Immature natural killer cell (primary cell): ENCODE data around the gene PRKAR2B. TPM values are rescaled to one million over a fixed set of nuclear protein-coding genes. Genes with fewer than 3 reads are reported as not detected.

Experiments
- DNase-seq, 3 donors: peaks; one replicate each; pipeline ENCODE4 v3.0.0; 2022; ENCODE audit warnings: mixed read lengths in 1 of 3
- H3K27ac Mint-ChIP-seq, 6 donors: one replicate each; pipeline ENCODE4 v1.8.0; 2020; ENCODE audit warnings: mixed read lengths in 6 of 6, mild to moderate bottlenecking in 5 of 6, inconsistent platforms in 4 of 6, moderate library complexity in 3 of 6
- H3K27me3 Mint-ChIP-seq, 3 donors: one replicate each; pipeline ENCODE4 v1.8.0; 2020 to 2021; ENCODE audit warnings: low read depth in 3 of 3, mild to moderate bottlenecking in 3 of 3, mixed read lengths in 3 of 3, moderate library complexity in 3 of 3, inconsistent platforms in 1 of 3
- H3K36me3 Mint-ChIP-seq, 3 donors: one replicate each; pipeline ENCODE4 v1.8.0; 2020; ENCODE audit warnings: mixed read lengths in 3 of 3, inconsistent platforms in 2 of 3, mild to moderate bottlenecking in 2 of 3
- H3K4me1 Mint-ChIP-seq, 2 donors: one replicate each; pipeline ENCODE4 v1.8.0; 2020; ENCODE audit warnings: inconsistent platforms in 2 of 2, mild to moderate bottlenecking in 2 of 2, mixed read lengths in 2 of 2, moderate library complexity in 1 of 2
- H3K4me3 Mint-ChIP-seq, 5 donors: one replicate each; pipeline ENCODE4 v1.8.0; 2020; ENCODE audit warnings: mild to moderate bottlenecking in 5 of 5, mixed read lengths in 5 of 5, inconsistent platforms in 3 of 5, moderate library complexity in 3 of 5
- H3K9me3 Mint-ChIP-seq, 6 donors: one replicate each; pipeline ENCODE4 v1.8.0; 2020; ENCODE audit warnings: mild to moderate bottlenecking in 6 of 6, mixed read lengths in 6 of 6, inconsistent platforms in 4 of 6, moderate library complexity in 3 of 6
- polyA plus RNA-seq, 3 donors: library from polyadenylated mRNA; unstranded; fragments of 300-500 nt; fragmentation: Illumina TruSeq; gene quantifications; one replicate each; pipeline ENCODE4 v1.2.3, GENCODE V29; 2021

Gene PRKAR2B
- polyA plus RNA-seq, 3 donors from 2014 or later, result 0.74 to 5.9 (median 1.7) TPM

DNA sequence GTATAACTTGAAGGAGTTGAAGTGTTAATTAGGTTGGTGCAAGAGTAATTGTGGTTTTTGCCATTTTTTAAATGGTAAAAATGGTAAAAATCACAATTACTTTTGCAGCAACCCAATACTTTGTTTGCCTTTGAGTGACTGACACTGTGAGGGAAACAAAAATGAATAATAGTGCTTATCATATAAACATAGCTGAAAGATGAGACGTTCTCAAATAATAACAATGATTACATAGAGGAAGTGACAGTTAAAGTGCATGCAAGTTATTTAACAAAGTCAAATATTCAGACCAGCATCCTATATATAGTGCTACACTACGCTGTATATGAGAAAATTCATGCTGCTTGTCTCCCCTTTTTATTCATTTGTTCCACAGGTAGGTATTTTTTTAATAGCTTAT lies 119.6 kb downstream of the PRKAR2B start:
- Mint-ChIP-seq H3K4me1 (peaks cover 15 to 23% of the 10 kb centered on the region in 2 donors), H3K36me3 (no peaks in the 10 kb centered on the region), H3K27me3 (peaks cover 9 to 16% (median 11%) of the 10 kb centered on the region in 3 donors), H3K27ac (peak overlapping the region in 1 of 6 donors; percentile 51), H3K9me3 (no peaks in the 10 kb centered on the region), H3K4me3 (no peak overlapping the region)
- DNase-seq, result no peak

DNA sequence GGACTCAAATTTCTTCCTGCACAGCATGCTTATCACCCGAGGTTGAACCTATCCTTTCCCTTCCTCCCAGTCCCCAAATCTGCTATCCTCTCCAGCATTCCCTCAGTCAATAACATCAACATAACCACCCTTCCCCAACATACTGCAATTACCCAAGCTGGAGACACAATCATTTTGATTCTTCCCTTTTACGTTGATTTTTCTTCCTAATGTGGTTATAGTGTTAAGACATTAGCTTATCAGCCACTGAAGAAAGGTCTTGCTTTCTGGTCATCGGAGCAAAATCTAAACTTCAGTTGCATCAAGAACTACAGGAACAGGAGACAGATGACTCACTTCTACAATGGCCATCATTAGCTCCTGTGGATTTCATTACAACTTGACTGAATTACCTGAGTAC lies 120.8 kb downstream of the PRKAR2B start:
- no peaks in the 10 kb centered on the region for H3K36me3 Mint-ChIP-seq
- H3K27ac Mint-ChIP-seq, result no peak overlapping the region
- no peak overlapping the region for H3K4me3 Mint-ChIP-seq
- no peaks in the 10 kb centered on the region for H3K9me3 Mint-ChIP-seq
- peaks cover 21 to 30% of the 10 kb centered on the region in 2 donors for H3K4me1 Mint-ChIP-seq
- peaks cover 14 to 23% (median 17%) of the 10 kb centered on the region in 3 donors for H3K27me3 Mint-ChIP-seq
- no peak for DNase-seq

DNA sequence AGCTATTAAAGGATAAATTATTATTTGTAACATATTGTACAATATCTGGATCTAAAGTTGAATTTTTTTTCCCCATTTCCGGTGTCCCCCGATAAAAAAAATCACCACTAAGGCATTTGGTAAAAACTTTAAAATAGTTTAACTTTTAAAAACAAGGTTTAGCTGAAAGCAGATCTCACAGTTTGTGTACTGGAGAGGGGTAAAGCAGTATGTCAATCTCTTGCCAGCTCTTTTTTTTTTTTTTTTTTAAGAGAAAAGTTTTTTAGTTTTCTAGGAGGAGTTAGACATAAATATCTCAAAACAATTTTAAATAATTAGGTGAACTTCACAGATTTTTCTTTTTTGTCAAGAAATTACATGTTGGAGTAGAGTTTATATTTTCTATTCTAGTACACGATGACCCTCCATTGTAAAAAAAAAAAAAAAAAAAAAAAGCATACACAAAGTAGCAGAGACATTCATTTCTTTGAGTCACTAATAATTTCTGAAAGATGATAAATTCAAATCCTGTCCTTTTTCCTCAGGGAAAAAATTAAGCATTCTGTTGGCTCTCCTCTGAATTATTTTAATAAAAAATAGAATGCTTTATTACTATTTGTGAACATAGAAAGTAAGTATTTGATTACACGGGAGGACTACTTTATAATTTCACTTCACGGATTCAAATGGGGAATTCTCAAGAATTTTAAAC lies 122.4 kb downstream of the PRKAR2B start:
- H3K36me3 Mint-ChIP-seq, result no peaks in the 10 kb centered on the region
- no peaks in the 10 kb centered on the region for H3K9me3 Mint-ChIP-seq
- peaks cover 14 to 26% (median 23%) of the 10 kb centered on the region in 3 donors for H3K27me3 Mint-ChIP-seq
- no peak for DNase-seq
- peak overlapping the region; percentile 97 to 100 (median 99) for H3K27ac Mint-ChIP-seq
- peak overlapping the region; percentile 91 to 100 (median 96) for H3K4me3 Mint-ChIP-seq
- peaks cover 32 to 44% of the 10 kb centered on the region in 2 donors for H3K4me1 Mint-ChIP-seq

DNA sequence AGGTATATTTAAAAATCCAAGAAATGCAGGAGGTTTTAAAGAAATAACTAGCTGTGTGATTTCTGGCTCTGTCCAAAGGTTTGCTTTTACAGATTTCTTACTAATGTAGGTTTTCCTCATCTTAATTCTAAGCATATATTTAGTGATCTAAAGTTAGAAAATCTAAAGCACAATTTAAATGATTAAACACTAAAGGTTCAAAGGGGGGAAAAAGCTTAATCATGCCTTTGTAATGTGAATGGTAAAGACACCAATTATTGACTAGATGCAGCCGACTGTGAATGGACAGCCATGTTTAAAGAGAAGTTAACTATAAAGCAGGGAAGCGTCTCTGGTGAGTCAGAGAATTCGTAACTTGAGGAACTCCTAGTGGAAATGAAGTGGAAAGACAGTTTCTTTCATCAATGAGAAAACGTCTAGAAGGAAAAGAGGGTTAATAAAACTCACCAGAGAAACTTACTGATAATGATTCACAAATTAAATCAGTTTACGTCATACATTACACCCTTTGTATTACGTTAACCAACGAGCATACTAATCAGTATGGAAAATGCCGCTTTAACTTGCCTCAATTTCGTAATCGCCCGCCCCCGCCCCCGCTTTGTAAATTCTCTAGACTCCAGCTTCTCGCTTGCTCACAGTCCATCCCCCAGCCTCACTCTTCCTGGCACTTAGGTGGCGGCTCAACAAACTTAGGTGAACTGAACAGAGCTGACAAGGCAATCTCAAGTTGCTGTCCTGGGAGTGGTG lies 123.2 kb downstream of the PRKAR2B start:
- no peaks in the 10 kb centered on the region for H3K9me3 Mint-ChIP-seq
- peaks cover 33 to 51% of the 10 kb centered on the region in 2 donors for H3K4me1 Mint-ChIP-seq
- no peaks in the 10 kb centered on the region for H3K36me3 Mint-ChIP-seq
- peaks cover 14 to 26% (median 23%) of the 10 kb centered on the region in 3 donors for H3K27me3 Mint-ChIP-seq
- peak overlapping the region; percentile 91 to 100 (median 96) for H3K4me3 Mint-ChIP-seq
- H3K27ac Mint-ChIP-seq, result peak overlapping the region; percentile 97 to 100 (median 99)
- DNase-seq, result no peak

DNA sequence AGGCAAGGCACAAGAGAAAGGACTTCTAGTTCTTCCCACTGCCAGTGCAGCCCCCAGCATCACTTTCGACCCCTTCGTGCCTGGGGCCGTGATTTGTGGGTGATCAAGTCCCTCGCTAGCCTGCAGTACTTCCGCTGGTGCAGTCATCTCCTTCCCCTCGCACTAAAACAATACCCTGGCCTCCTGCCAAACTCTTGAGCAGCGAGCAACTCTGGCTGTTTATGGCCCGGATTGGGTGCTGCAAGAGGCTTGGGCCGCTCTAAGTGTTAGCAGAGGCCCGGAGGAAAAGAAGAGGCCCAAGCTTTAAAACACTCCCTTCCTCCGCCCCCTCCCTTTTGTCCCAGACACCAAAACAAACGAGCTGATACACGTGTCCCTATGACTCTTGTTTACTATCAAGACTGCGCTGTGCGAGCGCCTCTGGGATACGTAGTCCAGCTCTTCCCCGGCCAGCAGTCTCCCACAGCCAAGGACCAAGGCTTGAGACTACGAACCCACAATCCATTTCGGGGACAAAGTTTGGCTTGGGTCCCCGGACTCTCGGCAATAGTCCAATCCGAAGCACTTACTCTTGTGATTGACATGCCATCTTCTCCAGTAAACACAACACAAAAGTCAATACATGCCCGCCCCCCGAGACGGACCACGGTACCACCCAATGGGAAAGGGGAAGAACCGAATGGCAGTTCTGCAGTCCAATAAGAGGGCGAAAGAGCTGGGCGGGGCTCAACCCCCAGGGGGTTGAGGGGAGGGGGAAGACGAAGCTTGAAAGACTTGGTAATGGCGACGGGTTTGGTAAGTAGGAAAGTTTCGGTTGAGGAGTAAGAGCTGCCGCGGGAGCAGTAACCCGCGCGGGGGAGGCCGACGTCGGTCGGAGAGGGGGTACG lies 124.0 kb downstream of the PRKAR2B start, which contains the start of gene HBP1:
TSS of gene HBP1 (plus strand) at position 771 of the 887 bp plus-strand sequence. CDS start 10,891 bp downstream, outside the sequence.
- Mint-ChIP-seq H3K9me3 (no peaks in the 10 kb centered on the region), H3K4me1 (peaks cover 41 to 59% of the 10 kb centered on the region in 2 donors), H3K36me3 (no peaks in the 10 kb centered on the region), H3K4me3 (peak within 1 kb of the TSS; percentile 91 to 100 (median 96)), H3K27me3 (peaks cover 14 to 26% (median 23%) of the 10 kb centered on the region in 3 donors), H3K27ac (peak within 1 kb of the TSS; percentile 97 to 100 (median 99))
- peak; percentile 99 for DNase-seq

DNA sequence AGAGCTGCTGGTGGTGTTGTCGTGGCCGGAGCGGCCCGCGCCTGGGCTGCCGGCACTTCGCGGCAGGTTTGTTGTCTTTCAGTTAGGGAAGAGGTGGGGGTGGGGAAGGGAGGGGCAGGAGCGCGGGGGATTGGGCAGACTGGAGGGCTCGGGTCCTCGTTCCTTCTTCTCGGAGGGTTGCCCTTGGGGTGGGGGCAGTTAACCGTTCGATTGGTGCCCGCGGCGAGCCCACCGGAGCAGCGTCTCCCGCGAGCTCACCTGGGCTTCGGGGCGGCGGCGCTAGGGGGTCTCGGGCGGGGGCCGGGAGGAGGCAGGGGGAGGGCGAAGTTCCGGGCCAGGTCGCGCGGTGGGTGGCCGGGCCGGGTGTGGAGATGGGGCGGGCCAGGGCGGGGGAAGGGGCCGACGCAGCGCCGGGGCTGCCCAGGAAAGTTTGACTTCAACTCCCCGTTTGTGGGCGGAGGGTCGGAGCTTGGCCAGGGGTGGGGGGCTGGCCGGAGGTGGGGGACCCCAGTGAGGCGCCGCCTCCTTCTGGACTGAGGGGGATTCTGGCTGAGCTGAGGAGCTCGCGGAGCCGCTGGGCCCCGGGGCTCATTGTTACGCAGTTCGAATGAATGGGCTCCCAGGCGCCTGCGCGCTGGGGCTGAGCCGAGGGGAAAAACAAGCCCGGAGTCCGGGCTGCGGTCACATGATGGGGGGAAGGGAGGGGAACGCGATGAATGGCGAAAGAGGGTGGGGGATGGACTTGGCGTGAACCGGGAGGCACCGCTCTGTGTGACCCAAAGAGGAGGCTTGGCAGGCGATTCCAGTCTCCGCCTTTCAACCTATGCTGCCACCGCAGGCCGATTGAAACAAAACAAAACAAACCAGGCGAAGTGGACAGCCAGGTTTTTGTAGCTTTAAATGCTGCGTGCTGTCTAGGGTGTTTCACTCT lies 124.9 kb downstream of the PRKAR2B start:
- Mint-ChIP-seq H3K4me1 (peaks cover 50 to 68% of the 10 kb centered on the region in 2 donors), H3K27me3 (peaks cover 14 to 23% (median 23%) of the 10 kb centered on the region in 3 donors), H3K36me3 (no peaks in the 10 kb centered on the region), H3K4me3 (peak overlapping the region; percentile 91 to 100 (median 96)), H3K9me3 (no peaks in the 10 kb centered on the region), H3K27ac (peak overlapping the region; percentile 97 to 100 (median 99))
- peak; percentile 87 to 91 (median 88) for DNase-seq

DNA sequence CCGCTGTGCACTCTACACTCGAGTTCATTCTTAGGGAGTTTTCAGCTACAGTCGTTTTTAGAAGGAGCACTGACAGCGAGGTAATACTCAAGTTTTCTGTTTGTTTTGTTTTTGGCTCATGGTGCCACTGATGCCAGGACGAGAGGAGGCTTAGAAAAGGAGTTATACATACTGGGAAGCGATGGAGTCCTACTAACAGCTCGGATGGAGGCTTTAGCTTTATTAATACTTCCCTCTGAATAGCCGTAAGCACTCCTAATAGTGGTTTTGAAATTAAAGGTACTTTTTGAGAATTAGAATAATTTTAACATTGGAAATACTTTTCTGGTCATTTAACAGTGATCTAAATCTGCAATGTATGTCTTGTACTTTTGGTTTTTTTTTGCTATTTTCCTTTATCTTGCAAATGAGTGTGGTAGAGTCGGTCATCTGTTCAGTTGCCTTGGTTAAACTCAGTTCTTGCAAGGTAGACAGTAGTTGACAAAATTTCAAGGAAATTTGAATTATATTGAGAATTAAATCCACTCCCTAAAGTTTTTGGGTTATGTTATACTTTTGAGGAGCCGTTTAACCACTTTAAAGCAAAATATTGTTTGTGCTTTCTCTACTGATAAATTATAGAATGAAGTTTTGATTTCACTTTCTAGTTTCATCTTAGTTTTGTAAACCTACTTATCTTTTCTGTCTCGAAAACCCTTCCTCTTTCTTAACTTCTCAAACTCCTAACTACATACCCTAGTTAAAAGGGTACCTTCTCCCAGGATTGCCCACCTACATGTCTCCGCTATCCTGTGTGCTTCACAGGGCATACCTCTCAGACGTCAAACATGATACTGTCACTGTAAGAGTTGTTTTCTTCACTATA lies 125.8 kb downstream of the PRKAR2B start:
- Mint-ChIP-seq H3K27me3 (peaks cover 14 to 23% (median 22%) of the 10 kb centered on the region in 3 donors), H3K27ac (peak overlapping the region; percentile 90 to 100 (median 96)), H3K4me1 (peaks cover 57 to 77% of the 10 kb centered on the region in 2 donors), H3K4me3 (peak overlapping the region; percentile 91 to 100 (median 96)), H3K36me3 (no peaks in the 10 kb centered on the region), H3K9me3 (no peaks in the 10 kb centered on the region)
- DNase-seq, result no peak

DNA sequence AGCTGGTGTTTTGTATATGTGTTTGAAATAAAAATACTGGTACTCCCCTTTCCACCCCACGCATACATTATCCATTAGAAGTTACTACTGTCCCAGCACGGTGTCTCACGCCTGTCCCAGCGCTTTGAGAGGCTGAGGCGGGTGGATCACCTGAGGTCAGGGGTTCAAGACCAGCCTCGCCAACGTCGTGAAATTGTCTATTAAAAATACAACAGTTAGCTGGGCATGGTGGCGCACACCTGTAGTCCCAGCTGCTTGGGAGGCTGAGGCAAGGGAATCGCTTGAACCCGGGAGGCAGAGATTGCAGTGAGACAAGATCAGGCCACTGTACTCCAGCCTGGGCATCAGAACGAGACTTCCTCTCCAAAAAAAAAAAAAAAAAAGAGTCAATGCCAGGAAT lies 127.0 kb downstream of the PRKAR2B start:
- H3K4me3 Mint-ChIP-seq, result peak overlapping the region; percentile 5 to 52 (median 23)
- DNase-seq, result no peak
- peak overlapping the region in 3 of 6 donors; percentile 4 to 49 (median 30) for H3K27ac Mint-ChIP-seq
- no peaks in the 10 kb centered on the region for H3K36me3 Mint-ChIP-seq
- H3K4me1 Mint-ChIP-seq, result peaks cover 62 to 82% of the 10 kb centered on the region in 2 donors
- H3K9me3 Mint-ChIP-seq, result no peaks in the 10 kb centered on the region
- H3K27me3 Mint-ChIP-seq, result peaks cover 14 to 22% (median 20%) of the 10 kb centered on the region in 3 donors

DNA sequence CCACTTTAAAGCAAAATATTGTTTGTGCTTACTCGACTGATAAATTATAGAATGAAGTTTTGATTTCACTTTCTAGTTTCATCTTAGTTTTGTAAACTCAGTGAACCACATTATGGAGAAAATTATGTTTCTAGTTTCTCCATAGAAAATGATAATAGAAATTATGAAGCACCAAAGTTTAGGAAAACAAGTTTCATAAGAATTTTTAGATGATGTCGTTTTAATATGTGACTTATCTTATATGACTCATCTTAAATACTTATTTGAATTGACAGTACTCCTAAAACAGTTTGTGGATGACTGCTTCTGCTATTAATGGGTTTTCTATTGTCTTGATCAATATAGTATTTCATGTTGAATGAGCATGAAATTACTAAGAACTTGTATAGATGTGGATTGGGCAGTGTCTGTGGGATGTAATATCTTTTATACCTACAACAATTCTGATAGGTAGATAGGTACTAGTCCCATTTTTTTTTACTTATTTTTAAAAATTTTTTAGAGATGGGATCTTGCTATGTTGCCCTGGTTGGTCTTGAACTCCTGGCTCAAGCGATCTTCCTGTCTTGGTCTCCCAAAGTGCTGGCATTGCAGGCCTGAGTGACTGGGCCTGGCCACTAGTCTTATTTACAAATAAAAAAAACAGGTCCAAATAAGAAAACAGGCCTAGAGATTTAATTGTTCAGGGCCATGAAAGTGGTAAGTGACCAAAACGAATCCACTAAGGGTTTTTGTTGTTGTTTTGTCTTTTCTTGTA lies 127.9 kb downstream of the PRKAR2B start:
- no peaks in the 10 kb centered on the region for H3K9me3 Mint-ChIP-seq
- no peaks in the 10 kb centered on the region for H3K36me3 Mint-ChIP-seq
- peaks cover 66 to 82% of the 10 kb centered on the region in 2 donors for H3K4me1 Mint-ChIP-seq
- H3K27me3 Mint-ChIP-seq, result peaks cover 14 to 25% (median 20%) of the 10 kb centered on the region in 3 donors
- H3K4me3 Mint-ChIP-seq, result no peak overlapping the region
- H3K27ac Mint-ChIP-seq, result peak overlapping the region in 1 of 6 donors; percentile 11
- DNase-seq, result no peak

DNA sequence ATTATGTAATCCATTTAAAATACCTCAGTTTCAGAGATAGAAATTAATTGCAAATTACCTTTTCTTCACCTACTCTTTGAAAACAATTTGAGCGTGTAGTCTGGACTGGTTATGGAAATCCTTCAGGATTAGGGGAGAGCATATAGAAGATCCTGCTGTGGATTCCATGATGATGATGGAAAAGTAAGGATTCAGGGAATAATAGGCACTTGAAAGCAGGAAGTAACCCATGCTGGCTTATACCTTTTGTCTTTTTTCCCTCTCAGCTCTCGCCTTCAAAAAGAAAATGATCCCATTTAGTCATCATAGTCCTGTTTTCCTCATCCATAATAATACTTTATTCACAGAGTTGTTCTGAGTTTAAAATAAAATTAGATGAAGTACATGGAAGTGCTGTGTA lies 128.7 kb downstream of the PRKAR2B start:
- H3K4me3 Mint-ChIP-seq, result no peak overlapping the region
- H3K9me3 Mint-ChIP-seq, result no peaks in the 10 kb centered on the region
- peak overlapping the region in 1 of 6 donors; percentile 4 for H3K27ac Mint-ChIP-seq
- no peaks in the 10 kb centered on the region for H3K36me3 Mint-ChIP-seq
- peaks cover 61 to 82% of the 10 kb centered on the region in 2 donors for H3K4me1 Mint-ChIP-seq
- peaks cover 13 to 21% (median 19%) of the 10 kb centered on the region in 3 donors for H3K27me3 Mint-ChIP-seq
- no peak for DNase-seq

DNA sequence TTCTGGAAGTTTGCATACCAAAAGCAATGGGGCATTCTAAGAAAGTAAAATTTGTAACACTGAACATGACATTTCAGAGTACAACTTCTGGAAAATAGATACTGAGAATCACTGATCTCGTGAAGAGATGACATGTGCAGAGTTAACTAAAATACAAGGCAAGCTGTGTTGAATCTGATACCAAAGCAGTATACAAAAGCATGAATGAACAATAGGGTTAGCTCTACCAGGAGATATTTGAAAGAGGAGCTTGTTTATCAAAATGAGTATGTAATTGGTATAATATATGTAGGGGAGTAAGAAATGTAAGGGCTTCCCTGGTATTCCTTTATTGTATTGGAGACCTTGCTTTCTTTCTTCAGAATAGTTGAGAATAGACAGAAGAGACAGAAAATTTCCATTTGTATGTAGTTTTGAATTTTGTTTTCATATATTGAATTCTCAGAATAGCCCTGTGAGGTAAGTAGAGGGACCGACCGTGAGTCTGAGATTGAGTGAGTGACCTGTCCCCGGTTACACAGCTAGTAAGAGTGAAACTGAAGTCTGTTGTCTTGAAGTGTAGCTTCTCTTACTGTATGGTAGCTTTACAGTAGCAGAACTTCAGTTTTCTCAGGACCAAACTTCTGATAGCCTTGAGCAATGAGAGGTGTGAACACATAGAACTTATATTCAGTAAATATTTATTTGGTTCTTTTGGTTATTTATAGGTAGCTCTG lies 129.3 kb downstream of the PRKAR2B start:
- Mint-ChIP-seq H3K36me3 (no peaks in the 10 kb centered on the region), H3K27me3 (peaks cover 6 to 14% (median 13%) of the 10 kb centered on the region in 3 donors), H3K27ac (peak overlapping the region in 3 of 6 donors; percentile 2 to 29 (median 13)), H3K9me3 (no peaks in the 10 kb centered on the region), H3K4me3 (peak overlapping the region in 1 of 5 donors; percentile 5), H3K4me1 (peaks cover 61 to 84% of the 10 kb centered on the region in 2 donors)
- DNase-seq, result no peak
